ENCODE results near the gene CCDC57. TPM values are rescaled to one million over a fixed set of nuclear protein-coding genes. Genes with fewer than 3 reads are reported as not detected.

CCDC57 gene
- total and polyA plus RNA-seq, 11 donors: 4.3 to 17.6 (median 9.5) TPM

GRCh38 chr17:82054351-82055022 lies 158.2 kb downstream of the CCDC57 start:
- 87 to 89% (median 89%) methylated on average over 19 to 38 of the region's 38 CpGs for WGBS, 4 donors
- ATAC-seq (no peak), DNase-seq (peak in 3 of 5 donors; percentile 18 to 58 (median 24))
- Histone ChIP-seq H3K36me3 (peaks cover 0 to 70% (median 58%) of the 10 kb centered on the region in 9 donors), H3K9me3 (no peaks in the 10 kb centered on the region), H3K27ac (no peak overlapping the region), H3K27me3 (no peaks in the 10 kb centered on the region), H3K4me3 (no peak overlapping the region), H3K4me1 (peaks cover 3 to 36% (median 24%) of the 10 kb centered on the region in 12 donors)
- intact Hi-C loops (cut with DNase I): loop anchor here in 1 of 10 donors (5.0 kb wide), 1 partner anchor 43 kb away; the partner anchor contains the start of gene FASN
- no peak for TF ChIP-seq POLR2A (IDR thresholded peaks at IDR 0.05)
- TF ChIP-seq CTCF (IDR thresholded peaks at IDR 0.05): no peak

GRCh38 chr17:82053556-82054263 lies 158.9 kb downstream of the CCDC57 start:
- peaks cover 3 to 38% (median 24%) of the 10 kb centered on the region in 12 donors for H3K4me1 ChIP-seq
- H3K4me3 ChIP-seq: peak overlapping the region in 1 of 12 donors; percentile 96
- ATAC-seq (no peak), DNase-seq (peak in 2 of 5 donors; percentile 24 to 54)
- TF ChIP-seq CTCF (IDR thresholded peaks at IDR 0.05): no peak
- H3K36me3 ChIP-seq: peaks cover 0 to 69% (median 53%) of the 10 kb centered on the region in 9 donors
- no peaks in the 10 kb centered on the region for H3K9me3 ChIP-seq
- no peaks in the 10 kb centered on the region for H3K27me3 ChIP-seq
- intact Hi-C loops (cut with DNase I): no loop called here
- 94 to 95% (median 95%) methylated on average over 18 to 28 of the region's 28 CpGs for WGBS, 4 donors
- H3K27ac ChIP-seq: no peak overlapping the region

- no peak for TF ChIP-seq CTCF (IDR thresholded peaks at IDR 0.05)
- no peak for TF ChIP-seq POLR2A (IDR thresholded peaks at IDR 0.05)
- DNase-seq: peak in 2 of 5 donors; percentile 27 to 37
- H3K4me1 ChIP-seq: peaks cover 3 to 38% (median 24%) of the 10 kb centered on the region in 12 donors
- no peaks in the 10 kb centered on the region for H3K27me3 ChIP-seq
- no peak for ATAC-seq
- H3K9me3 ChIP-seq: no peaks in the 10 kb centered on the region
- H3K36me3 ChIP-seq: peaks cover 0 to 68% (median 48%) of the 10 kb centered on the region in 9 donors
- intact Hi-C loops (cut with DNase I): no loop called here
- peak overlapping the region in 7 of 12 donors; percentile 63 to 96 (median 82) for H3K4me3 ChIP-seq
- 90 to 93% (median 90%) methylated on average over 8 to 19 of the region's 19 CpGs for WGBS, 4 donors
- no peak overlapping the region for H3K27ac ChIP-seq
These were observed 159.5 kb downstream of the CCDC57 start for GRCh38 chr17:82053130-82053529.

GRCh38 chr17:82052638-82053059 lies 160.0 kb downstream of the CCDC57 start:
- no peak for TF ChIP-seq CTCF (IDR thresholded peaks at IDR 0.05)
- no peak for TF ChIP-seq POLR2A (IDR thresholded peaks at IDR 0.05)
- Histone ChIP-seq H3K4me3 (peak overlapping the region; percentile 63 to 96 (median 82)), H3K4me1 (peaks cover 3 to 38% (median 24%) of the 10 kb centered on the region in 12 donors), H3K36me3 (peaks cover 0 to 68% (median 43%) of the 10 kb centered on the region in 9 donors), H3K27me3 (no peaks in the 10 kb centered on the region), H3K9me3 (no peaks in the 10 kb centered on the region), H3K27ac (peak overlapping the region in 5 of 12 donors; percentile 9 to 67 (median 58))
- WGBS, 4 donors: 15 to 27% (median 25%) methylated on average over 17 to 19 of the region's 19 CpGs
- no peak for ATAC-seq
- intact Hi-C loops (cut with DNase I): no loop called here
- no peak for DNase-seq

Data from heart left ventricle (tissue), 16 donors.